ENCODE data around the gene WDR19.
A peak's percentile ranks its signal among the peaks of the same experiment; 100 is the strongest.
"Not testable (repeated sequence)": the region's sequence is repeated elsewhere in the genome, so short reads cannot be mapped to it uniquely, and the experiment has no call there.

The WDR19 gene

DNA sequence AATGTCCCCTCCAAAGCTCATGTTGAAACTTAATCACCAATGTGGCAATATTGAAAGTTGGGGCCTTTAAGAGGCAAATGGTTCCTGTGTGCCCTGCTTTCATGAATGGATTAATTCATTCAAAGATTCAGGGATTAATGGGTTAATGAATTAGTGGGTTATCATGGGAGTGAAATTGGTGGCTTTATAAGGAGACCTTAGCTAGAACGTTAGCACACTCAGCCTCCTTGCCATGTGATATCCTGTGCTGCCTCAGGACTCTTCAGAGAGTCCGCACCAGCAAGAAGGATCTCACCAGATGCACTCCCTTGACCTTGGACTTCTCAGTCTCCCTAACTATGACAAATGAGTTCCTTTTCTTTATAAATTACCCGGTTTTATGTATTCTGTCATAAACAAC lies 2.6 kb upstream of the WDR19 start:
- no peaks in the 10 kb centered on the region for H3K4me1 Mint-ChIP-seq
- TF ChIP-seq, protein P1, sequence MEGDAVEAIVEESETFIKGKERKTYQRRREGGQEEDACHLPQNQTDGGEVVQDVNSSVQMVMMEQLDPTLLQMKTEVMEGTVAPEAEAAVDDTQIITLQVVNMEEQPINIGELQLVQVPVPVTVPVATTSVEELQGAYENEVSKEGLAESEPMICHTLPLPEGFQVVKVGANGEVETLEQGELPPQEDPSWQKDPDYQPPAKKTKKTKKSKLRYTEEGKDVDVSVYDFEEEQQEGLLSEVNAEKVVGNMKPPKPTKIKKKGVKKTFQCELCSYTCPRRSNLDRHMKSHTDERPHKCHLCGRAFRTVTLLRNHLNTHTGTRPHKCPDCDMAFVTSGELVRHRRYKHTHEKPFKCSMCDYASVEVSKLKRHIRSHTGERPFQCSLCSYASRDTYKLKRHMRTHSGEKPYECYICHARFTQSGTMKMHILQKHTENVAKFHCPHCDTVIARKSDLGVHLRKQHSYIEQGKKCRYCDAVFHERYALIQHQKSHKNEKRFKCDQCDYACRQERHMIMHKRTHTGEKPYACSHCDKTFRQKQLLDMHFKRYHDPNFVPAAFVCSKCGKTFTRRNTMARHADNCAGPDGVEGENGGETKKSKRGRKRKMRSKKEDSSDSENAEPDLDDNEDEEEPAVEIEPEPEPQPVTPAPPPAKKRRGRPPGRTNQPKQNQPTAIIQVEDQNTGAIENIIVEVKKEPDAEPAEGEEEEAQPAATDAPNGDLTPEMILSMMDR (IDR thresholded peaks at IDR 0.05; ENCODE audit: unreplicated experiment in 3 of 3): no peak
- no peak overlapping the region for H3K27ac Mint-ChIP-seq

DNA sequence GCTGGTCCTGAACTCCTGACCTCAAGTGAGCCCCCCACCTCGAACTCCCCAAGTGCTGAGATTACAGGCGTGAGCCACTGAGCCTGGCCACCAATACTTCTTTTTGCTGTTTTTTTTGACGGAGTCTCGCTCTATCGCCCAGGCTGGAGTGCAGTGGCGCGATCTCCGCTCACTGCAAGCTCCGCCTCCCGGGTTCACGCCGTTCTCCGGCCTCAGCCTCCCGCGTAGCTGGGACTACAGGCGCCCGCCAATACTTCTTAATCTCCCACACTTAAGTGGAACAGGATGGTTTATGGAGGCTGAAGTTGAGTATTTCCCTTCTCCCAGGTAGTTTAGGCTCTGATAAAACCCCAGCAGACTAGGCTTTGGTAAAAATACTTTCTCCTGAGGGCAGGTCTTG lies 1.7 kb upstream of the WDR19 start:
- H3K27me3 Mint-ChIP-seq (ENCODE audit: low read depth); H3K36me3 Mint-ChIP-seq (ENCODE audit: low read depth); H3K27ac Mint-ChIP-seq; H3K4me1 Mint-ChIP-seq; H3K9me3 Mint-ChIP-seq: not testable (repeated sequence)
- peak overlapping the region in 1 of 3 experiments; percentile 29 for H3K4me3 Mint-ChIP-seq

More for the DNA sequence above, 2.6 kb upstream of the WDR19 start:
- Mint-ChIP-seq H3K36me3 (ENCODE audit: low read depth) (no peaks in the 10 kb centered on the region), H3K4me3 (no peak overlapping the region), H3K9me3 (no peaks in the 10 kb centered on the region), H3K27me3 (ENCODE audit: low read depth) (peaks cover 5% of the 10 kb centered on the region)

DNA sequence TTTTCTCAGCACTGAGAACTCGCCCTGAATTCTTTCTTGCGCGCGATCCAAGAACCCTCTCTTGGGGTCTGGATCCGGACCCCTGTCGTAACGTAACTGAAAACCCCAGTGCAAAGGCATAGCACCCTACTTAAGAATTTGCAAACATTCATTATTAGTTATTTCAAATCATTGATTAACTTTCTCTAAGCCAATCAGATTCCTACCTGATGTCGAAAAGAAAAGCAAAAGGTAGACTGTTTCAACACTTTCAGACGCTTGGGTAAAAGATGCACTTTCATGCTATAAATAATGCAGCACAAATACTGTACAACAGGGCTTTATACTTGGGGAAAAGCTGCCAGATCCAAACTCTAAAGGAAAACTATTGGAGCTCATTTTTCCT lies 817 bp upstream of the WDR19 start:
- Mint-ChIP-seq H3K27me3 (ENCODE audit: low read depth) (peaks cover 5% of the 10 kb centered on the region), H3K4me3 (no peak overlapping the region), H3K4me1 (no peaks in the 10 kb centered on the region), H3K36me3 (ENCODE audit: low read depth) (no peaks in the 10 kb centered on the region), H3K9me3 (no peaks in the 10 kb centered on the region), H3K27ac (peak overlapping the region in 1 of 3 experiments; percentile 43)
- TF ChIP-seq, protein P1 (IDR thresholded peaks at IDR 0.05; ENCODE audit: unreplicated experiment in 3 of 3): no peak

DNA sequence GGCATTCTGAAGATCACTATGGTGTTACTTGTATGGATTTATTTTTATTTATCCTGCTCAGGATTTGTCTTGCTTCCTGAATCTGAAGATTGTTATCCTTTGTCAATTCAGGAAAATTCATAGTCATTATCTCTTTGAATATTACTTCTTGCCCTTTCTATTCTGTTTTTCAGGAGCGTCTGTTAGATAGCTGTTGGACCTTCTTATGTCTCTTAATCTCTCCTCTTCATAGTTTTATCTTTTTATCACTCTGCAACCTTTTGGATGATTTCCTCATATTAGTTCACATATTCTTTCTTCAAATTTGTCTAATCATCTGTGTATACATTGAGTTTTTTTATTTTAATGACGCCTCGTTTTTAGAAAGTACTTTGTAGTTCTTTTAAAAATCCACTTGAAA lies 19.6 kb downstream of the WDR19 start:
- TF ChIP-seq, protein P1 (IDR thresholded peaks at IDR 0.05; ENCODE audit: unreplicated experiment in 3 of 3): no peak
- H3K27ac Mint-ChIP-seq: no peak overlapping the region
- peaks cover 17% of the 10 kb centered on the region for H3K9me3 Mint-ChIP-seq
- peaks cover 64% of the 10 kb centered on the region for H3K36me3 Mint-ChIP-seq (ENCODE audit: low read depth)
- H3K27me3 Mint-ChIP-seq (ENCODE audit: low read depth): no peaks in the 10 kb centered on the region
- no peak overlapping the region for H3K4me3 Mint-ChIP-seq
- H3K4me1 Mint-ChIP-seq: no peaks in the 10 kb centered on the region

DNA sequence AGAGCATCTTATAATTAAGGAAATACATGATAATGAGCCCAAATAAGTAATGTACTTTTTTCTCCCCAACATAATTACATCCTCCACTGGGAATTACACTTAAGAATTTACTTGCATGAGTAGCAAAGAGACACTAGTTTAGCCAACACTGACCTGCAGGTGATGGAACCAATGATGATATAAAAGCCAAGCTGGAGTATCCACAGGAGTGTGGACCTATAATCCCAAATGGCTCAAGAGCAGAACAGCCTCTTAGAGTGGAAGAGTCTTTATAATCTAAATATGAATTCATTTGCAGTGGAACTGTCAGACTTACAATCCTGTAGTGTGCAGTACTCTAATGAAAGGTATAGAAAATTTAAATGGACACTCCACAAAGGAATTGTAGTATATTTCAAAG lies 22.2 kb downstream of the WDR19 start:
- H3K27me3 Mint-ChIP-seq (ENCODE audit: low read depth): no peaks in the 10 kb centered on the region
- H3K9me3 Mint-ChIP-seq: peaks cover 17% of the 10 kb centered on the region
- H3K27ac Mint-ChIP-seq: no peak overlapping the region
- H3K4me3 Mint-ChIP-seq: no peak overlapping the region
- TF ChIP-seq, protein P1 (IDR thresholded peaks at IDR 0.05; ENCODE audit: unreplicated experiment in 3 of 3): no peak
- H3K4me1 Mint-ChIP-seq: no peaks in the 10 kb centered on the region
- peaks cover 79% of the 10 kb centered on the region for H3K36me3 Mint-ChIP-seq (ENCODE audit: low read depth)

DNA sequence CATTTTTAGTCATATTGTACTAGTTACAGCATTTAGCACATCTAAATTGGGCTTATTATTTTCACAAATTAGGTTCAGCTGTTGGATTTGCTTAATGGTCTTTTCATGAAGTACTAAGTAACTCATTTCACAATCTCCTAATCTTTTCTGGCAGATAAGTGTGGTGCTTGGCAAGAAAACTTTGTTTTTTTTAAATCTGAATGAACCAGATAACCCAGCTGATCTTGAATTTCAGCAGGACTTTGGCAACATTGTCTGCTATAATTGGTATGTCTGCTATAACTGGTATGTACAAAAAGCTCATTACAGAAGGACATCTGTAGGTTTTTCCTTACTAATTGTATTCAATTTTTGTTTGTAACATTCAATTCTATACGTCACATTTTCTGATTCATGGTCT lies 22.7 kb downstream of the WDR19 start:
- Mint-ChIP-seq H3K4me1 (no peaks in the 10 kb centered on the region), H3K27ac (no peak overlapping the region), H3K36me3 (ENCODE audit: low read depth) (peaks cover 77% of the 10 kb centered on the region), H3K4me3 (no peak overlapping the region), H3K9me3 (peaks cover 17% of the 10 kb centered on the region), H3K27me3 (ENCODE audit: low read depth) (no peaks in the 10 kb centered on the region)
- TF ChIP-seq, protein P1 (IDR thresholded peaks at IDR 0.05; ENCODE audit: unreplicated experiment in 3 of 3): no peak

Data from nephron (organoid).